Mucosa of descending colon (tissue), 3 donors: ENCODE results near the gene DEFB116. TPM values are rescaled to one million over a fixed set of nuclear protein-coding genes. Genes with fewer than 3 reads are reported as not detected.
"Not testable (repeated sequence)": the region's sequence is repeated elsewhere in the genome, so short reads cannot be mapped to it uniquely, and the experiment has no call there.

ENCODE experiments used
- ATAC-seq: fragments of 200-7000 bp; cut with Tn5 transposase; one replicate; pipeline ENCODE4 v1.9.1; 2020; ENCODE audit warnings: mild to moderate bottlenecking, moderate library complexity
- DNase-seq, 3 donors: peaks; one replicate each; pipeline ENCODE4 v3.0.0-alpha.2; 2020
- H3K36me3 ChIP-seq: fragments of 200-600 bp; one replicate; pipeline ENCODE4 v1.8.0; 2021; ENCODE audit warnings: low read depth, mild to moderate bottlenecking
- H3K4me1 ChIP-seq: fragments of 200-600 bp; one replicate; pipeline ENCODE4 v1.8.0; 2021; ENCODE audit warnings: low read depth, mild to moderate bottlenecking
- H3K4me3 ChIP-seq: fragments of 200-600 bp; one replicate; pipeline ENCODE4 v1.8.0; 2021; ENCODE audit warnings: mild to moderate bottlenecking
- H3K9me3 ChIP-seq: fragments of 200-600 bp; one replicate; pipeline ENCODE4 v1.8.0; 2021; ENCODE audit warnings: mild to moderate bottlenecking
- CTCF ChIP-seq: fragments of 200-600 bp; IDR thresholded peaks from one replicate; pipeline ENCODE4 v1.8.0; 2022; ENCODE audit warnings: antibody characterized with exemption, mild to moderate bottlenecking
- intact Hi-C, 2 donors: fragments of 100-400 bp; cut with DNase I in 1 of 2; cut with micrococcal nuclease in 1 of 2; formaldehyde crosslinking; loops; one replicate each; pipeline versions ENCODE4 v1.11.0 to v1.11.1; 2022; cut with DNase I, micrococcal nuclease
- long read RNA-seq, 2 donors: library from polyadenylated mRNA; unstranded; transcript quantifications; one replicate each; pipeline ENCODE4 v2.0.0, GENCODE V29; 2019 to 2021
- total RNA-seq, 3 donors: library from RNA; stranded (reverse); fragmentation: NEBNext Ultra II Directional in 2 of 3; extraction: Animal tissue kit (Norgen Biotek cat#: 25700) in 2 of 3; gene quantifications; one replicate each; pipeline versions ENCODE4 v1.2.1 to v1.2.4, GENCODE V29; 2021 to 2023
- donor health status: DM: no; HTN: no; CAD: no; lungs with moderate emphysema.
- donor health status: DM: no; HTN: no; CAD: no.
- donor health status: DM: no; HTN: yes; CAD: no.

DEFB116 gene
- total RNA-seq = not detected
- long read RNA-seq, donor 1 = 0 reads
- long read RNA-seq, donor 2 = 0 reads

DNA sequence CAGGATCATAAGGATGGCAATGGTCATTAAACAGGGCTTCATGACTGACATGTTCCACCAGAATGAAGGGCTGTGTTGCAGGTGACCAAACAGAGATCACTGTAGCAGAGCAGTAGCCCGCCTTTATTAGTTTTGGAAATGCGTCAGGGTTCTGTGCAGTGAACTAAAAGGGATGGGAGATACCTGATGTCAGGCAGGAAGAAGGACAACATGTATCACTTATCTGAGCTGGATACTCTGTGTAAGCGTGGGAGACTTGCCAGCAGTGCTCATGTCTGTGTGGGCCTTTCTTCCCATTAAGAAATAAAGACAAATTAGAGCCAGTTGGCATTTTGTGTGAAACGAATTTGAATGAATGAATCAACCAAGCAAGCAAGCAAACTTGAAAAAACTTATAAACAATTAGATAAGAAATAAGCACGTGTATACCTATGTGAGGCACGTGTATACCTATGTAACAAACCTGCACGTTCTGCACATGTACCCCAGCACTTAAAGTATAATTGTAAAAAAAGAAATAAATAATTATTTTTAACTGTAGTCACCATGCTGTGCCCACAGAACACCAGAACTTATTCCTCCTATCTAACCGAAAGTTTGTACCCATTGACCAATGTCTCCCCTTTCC lies at the start of gene DEFB116:
Gene DEFB116, minus strand, starts transcription at position 51 of the 628 bp plus-strand sequence. Its CDS starts 0 bp downstream, at position 51.
- H3K4me1 ChIP-seq = no peaks in the 10 kb centered on the region
- H3K9me3 ChIP-seq = peaks cover 33% of the 10 kb centered on the region
- TF ChIP-seq CTCF = no peak
- H3K4me3 ChIP-seq = no peak within 1 kb of the TSS
- DNase-seq = no peak
- no peak for ATAC-seq
- intact Hi-C loops = no loop called here
- no peaks in the 10 kb centered on the region for H3K36me3 ChIP-seq

DNA sequence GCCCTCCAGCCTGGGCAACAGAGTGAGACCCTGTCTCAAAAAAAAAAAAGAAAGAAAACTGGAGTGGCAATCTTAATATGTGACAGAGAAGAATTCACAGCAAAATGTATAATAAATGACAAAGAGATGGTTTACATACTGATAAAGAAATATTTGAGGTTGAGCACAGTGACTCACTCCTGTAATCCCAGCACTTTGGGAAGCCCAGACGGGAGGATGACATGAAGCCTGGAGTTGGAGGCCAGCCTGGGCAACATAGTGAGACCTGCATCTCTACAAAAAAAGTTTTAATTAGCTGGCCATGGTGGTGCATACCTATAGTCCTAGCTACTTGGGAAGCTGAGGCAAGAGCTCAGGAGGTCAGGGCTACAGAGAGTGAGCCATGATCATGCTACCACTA lies 47.6 kb upstream of the DEFB116 start:
- intact Hi-C loops = no loop called here
- TF ChIP-seq CTCF = no peak
- no peaks in the 10 kb centered on the region for H3K36me3 ChIP-seq
- DNase-seq = no peak
- H3K9me3 ChIP-seq = peaks cover 23% of the 10 kb centered on the region
- H3K4me1 ChIP-seq = no peaks in the 10 kb centered on the region
- no peak for ATAC-seq
- H3K4me3 ChIP-seq = no peak overlapping the region

GRCh38 chr20:31341470-31341869 lies 33.1 kb upstream of the DEFB116 start:
- no peak for TF ChIP-seq CTCF
- DNase-seq (no peak), ATAC-seq (no peak)
- intact Hi-C loops = no loop called here
- H3K36me3 ChIP-seq = no peaks in the 10 kb centered on the region
- H3K4me1 ChIP-seq = no peaks in the 10 kb centered on the region
- H3K9me3 ChIP-seq = peaks cover 23% of the 10 kb centered on the region
- no peak overlapping the region for H3K4me3 ChIP-seq

- no peak for ATAC-seq
Measured at GRCh38 chr20:31330893-31331292, 22.5 kb upstream of the DEFB116 start.

GRCh38 chr20:31322504-31322903 lies 14.1 kb upstream of the DEFB116 start:
- Histone ChIP-seq H3K9me3 (peaks cover 42% of the 10 kb centered on the region), H3K4me3 (no peak overlapping the region), H3K4me1 (no peaks in the 10 kb centered on the region), H3K36me3 (no peaks in the 10 kb centered on the region)
- intact Hi-C loops = no loop called here
- DNase-seq = no peak
- TF ChIP-seq CTCF = no peak
- no peak for ATAC-seq

More at GRCh38 chr20:31330893-31331292, 22.5 kb upstream of the DEFB116 start:
- TF ChIP-seq CTCF = no peak
- H3K36me3 ChIP-seq = no peaks in the 10 kb centered on the region
- no peak for DNase-seq
- no peak overlapping the region for H3K4me3 ChIP-seq
- H3K4me1 ChIP-seq = no peaks in the 10 kb centered on the region
- intact Hi-C loops = no loop called here
- peaks cover 26% of the 10 kb centered on the region for H3K9me3 ChIP-seq

DNA sequence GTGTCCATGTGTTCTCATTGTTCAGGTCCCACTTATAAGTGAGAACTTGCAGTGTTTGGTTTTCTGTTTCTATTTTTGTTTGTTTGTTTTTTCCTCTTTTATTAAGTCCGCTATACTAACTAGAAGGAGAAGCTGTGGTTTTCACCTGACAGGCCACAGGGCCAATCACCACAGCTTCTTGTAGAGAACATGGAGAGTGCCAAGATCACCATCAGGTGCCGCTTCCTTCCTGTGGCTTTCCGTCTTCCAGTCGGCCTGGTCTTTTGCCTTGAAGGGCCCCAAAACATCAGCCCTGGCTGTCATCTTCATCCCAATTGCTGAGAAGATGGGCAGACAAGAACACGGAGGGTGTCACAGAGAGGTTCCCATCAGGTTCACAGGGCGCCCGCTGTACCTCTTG lies 23.4 kb downstream of the DEFB116 start:
- H3K4me3 ChIP-seq, H3K4me1 ChIP-seq, H3K36me3 ChIP-seq, intact Hi-C loops, ATAC-seq, DNase-seq: not testable (repeated sequence)
- H3K9me3 ChIP-seq = peaks cover 73% of the 10 kb centered on the region
